H9 (cell line): ENCODE measurements around the gene C1D. TPM values are rescaled to one million over a fixed set of nuclear protein-coding genes. Genes with fewer than 3 reads are reported as not detected.

Source experiments
- DNase-seq: peaks from one replicate; pipeline ENCODE4 v3.0.0-alpha.2; 2017
- H2AFZ ChIP-seq: one replicate; pipeline ENCODE4 v1.6.1; 2013; ENCODE audit warnings: mild to moderate bottlenecking, low read length, control low read depth, moderate library complexity
- H2AK5ac ChIP-seq: 2 replicates; pipeline ENCODE4 v1.6.1; 2013; ENCODE audit warnings: low read length, control low read depth, mixed read lengths; ENCODE audit not compliant: insufficient read length
- H2BK120ac ChIP-seq: one replicate; pipeline ENCODE4 v1.6.1; 2013; ENCODE audit warnings: low read depth, mild to moderate bottlenecking, low read length, control low read depth, inconsistent platforms; ENCODE audit not compliant: poor library complexity, severe bottlenecking
- H2BK12ac ChIP-seq: 2 replicates; pipeline ENCODE4 v1.6.1; 2013; ENCODE audit warnings: low read length, control low read depth, mixed read lengths, low read depth; ENCODE audit not compliant: insufficient read length
- H2BK15ac ChIP-seq: 2 replicates; pipeline ENCODE4 v1.6.1; 2013; ENCODE audit warnings: low read depth, low read length, control low read depth
- H2BK20ac ChIP-seq: one replicate; pipeline ENCODE4 v1.6.1; 2013; ENCODE audit warnings: low read depth, mild to moderate bottlenecking, low read length, control low read depth, inconsistent platforms; ENCODE audit not compliant: poor library complexity, severe bottlenecking
- H2BK5ac ChIP-seq: 2 replicates; pipeline ENCODE4 v1.6.1; 2013; ENCODE audit warnings: low read length, control low read depth, mixed read lengths; ENCODE audit not compliant: insufficient read length
- H3K14ac ChIP-seq: 2 replicates; pipeline ENCODE4 v1.6.1; 2013; ENCODE audit warnings: low read length, control low read depth; ENCODE audit not compliant: insufficient read depth
- H3K18ac ChIP-seq: 2 replicates; pipeline ENCODE4 v1.6.1; 2013; ENCODE audit warnings: low read depth, mild to moderate bottlenecking, mixed read lengths, low read length, control low read depth; ENCODE audit not compliant: insufficient read length
- H3K23ac ChIP-seq: 2 replicates; pipeline ENCODE4 v1.6.1; 2013; ENCODE audit warnings: low read length, control low read depth, mixed read lengths, low read depth; ENCODE audit not compliant: insufficient read length
- H3K23me2 ChIP-seq: 2 replicates; pipeline ENCODE4 v1.6.1; 2013; ENCODE audit warnings: low read depth, mild to moderate bottlenecking, mixed read lengths, low read length, control low read depth; ENCODE audit not compliant: insufficient read length, poor library complexity, severe bottlenecking
- H3K27ac ChIP-seq: 2 replicates; pipeline ENCODE4 v1.5.1; 2013; ENCODE audit warnings: low read length, control low read depth, mixed read lengths, low read depth; ENCODE audit not compliant: insufficient read length
- H3K27me3 ChIP-seq: 2 replicates; pipeline ENCODE4 v1.6.1; 2013; ENCODE audit warnings: low read length, control low read depth, inconsistent platforms; ENCODE audit not compliant: insufficient read depth
- H3K4ac ChIP-seq: 2 replicates; pipeline ENCODE4 v1.6.1; 2013; ENCODE audit warnings: low read depth, mild to moderate bottlenecking, control low read depth, inconsistent platforms, low read length, moderate library complexity
- H3K4me1 ChIP-seq: 2 replicates; pipeline ENCODE4 v1.6.1; 2013; ENCODE audit warnings: low read length, control low read depth, inconsistent platforms; ENCODE audit not compliant: insufficient read depth
- H3K4me2 ChIP-seq: 2 replicates; pipeline ENCODE4 v1.6.1; 2013; ENCODE audit warnings: low read length, control low read depth, mixed read lengths; ENCODE audit not compliant: insufficient read length, insufficient read depth
- H3K56ac ChIP-seq: 2 replicates; pipeline ENCODE4 v1.6.1; 2013; ENCODE audit warnings: low read depth, mild to moderate bottlenecking, mixed read lengths, low read length, control low read depth; ENCODE audit not compliant: insufficient read length
- H3K79me1 ChIP-seq: 2 replicates; pipeline ENCODE4 v1.6.1; 2013; ENCODE audit warnings: low read depth, mild to moderate bottlenecking, moderate library complexity, low read length, control low read depth, inconsistent platforms; ENCODE audit not compliant: insufficient read depth, poor library complexity, severe bottlenecking
- H3K79me2 ChIP-seq: 2 replicates; pipeline ENCODE4 v1.6.1; 2013; ENCODE audit warnings: low read length, control low read depth, inconsistent platforms; ENCODE audit not compliant: insufficient read depth
- H3K9ac ChIP-seq: 2 replicates; pipeline ENCODE4 v1.6.1; 2013; ENCODE audit warnings: low read length, control low read depth, mixed read lengths; ENCODE audit not compliant: insufficient read length; ENCODE audit errors: extremely low read depth
- H3K9me3 ChIP-seq: one replicate; pipeline ENCODE4 v1.6.1; 2013; ENCODE audit warnings: low read depth, low read length, inconsistent platforms; ENCODE audit not compliant: control insufficient read depth
- H3T11ph ChIP-seq: one replicate; pipeline ENCODE4 v1.6.1; 2013; ENCODE audit warnings: mild to moderate bottlenecking, low read length, control low read depth, inconsistent platforms
- H4K20me1 ChIP-seq: one replicate; pipeline ENCODE4 v1.6.1; 2013; ENCODE audit not compliant: control insufficient read depth, insufficient read length, insufficient read depth
- H4K5ac ChIP-seq: 2 replicates; pipeline ENCODE4 v1.6.1; 2013; ENCODE audit warnings: low read depth, mild to moderate bottlenecking, mixed read lengths, low read length, control low read depth; ENCODE audit not compliant: insufficient read length
- H4K8ac ChIP-seq: replicated peaks from 2 replicates; pipeline ENCODE4 v1.6.1; 2013; ENCODE audit warnings: low read length, control low read depth, mixed read lengths, low read depth; ENCODE audit not compliant: insufficient read length
- H4K91ac ChIP-seq: 2 replicates; pipeline ENCODE4 v1.6.1; 2013; ENCODE audit warnings: low read depth, mild to moderate bottlenecking, moderate library complexity, mixed read lengths, low read length, control low read depth; ENCODE audit not compliant: insufficient read length
- H3K27ac Mint-ChIP-seq, 3 experiments: 2 replicates in 2 of 3; 3 replicates in 1 of 3; pipeline ENCODE4 v1.8.0; 2020 to 2021; ENCODE audit warnings: mixed read lengths in 3 of 3, mild to moderate bottlenecking in 1 of 3, moderate library complexity in 1 of 3
- H3K27me3 Mint-ChIP-seq: 2 replicates; pipeline ENCODE4 v1.8.0; 2021; ENCODE audit warnings: low read depth, mild to moderate bottlenecking, moderate library complexity, mixed read lengths
- H3K36me3 Mint-ChIP-seq, 3 experiments: 2 replicates in 2 of 3; 3 replicates in 1 of 3; pipeline ENCODE4 v1.8.0; 2020 to 2021; ENCODE audit warnings: low read depth in 3 of 3, mixed read lengths in 3 of 3; ENCODE audit not compliant: insufficient read depth in 1 of 3
- H3K4me1 Mint-ChIP-seq, 2 experiments: 2 replicates each; pipeline ENCODE4 v1.8.0; 2020; ENCODE audit warnings: mixed read lengths in 2 of 2
- H3K4me3 Mint-ChIP-seq, 2 experiments: 2 replicates in 1 of 2; 3 replicates in 1 of 2; pipeline ENCODE4 v1.8.0; 2020 to 2021; ENCODE audit warnings: mild to moderate bottlenecking in 2 of 2, mixed read lengths in 2 of 2, moderate library complexity in 1 of 2
- H3K9me3 Mint-ChIP-seq, 2 experiments: 2 replicates in 1 of 2; 3 replicates in 1 of 2; pipeline ENCODE4 v1.8.0; 2020; ENCODE audit warnings: mild to moderate bottlenecking in 2 of 2, mixed read lengths in 2 of 2, moderate library complexity in 1 of 2
- CTCF ChIP-seq: fragments of 200-600 bp; sonication (generic); conservative IDR thresholded peaks from 3 replicates; pipeline ENCODE4 v1.8.0; 2021; ENCODE audit warnings: antibody characterized with exemption, mild to moderate bottlenecking
- WGBS: extraction: QIAGEN DNeasy Blood & Tissue Kit; methylation state at CpG from one replicate; pipeline ENCODE4 v1.1.7; 2013; ENCODE audit warnings: missing lambda C conversion rate, low lambda C conversion rate, mixed read lengths; ENCODE audit not compliant: insufficient read length; ENCODE audit errors: extremely low coverage; 5-methylcytosine and 5-hydroxymethylcytosine counted together
- total RNA-seq: library from RNA; stranded (reverse); gene quantifications from 2 replicates; pipeline ENCODE4 v1.2.1, GENCODE V29; 2021

The C1D gene
- total RNA-seq, 1 experiment from 2014 or later, result 19.7 TPM

DNA sequence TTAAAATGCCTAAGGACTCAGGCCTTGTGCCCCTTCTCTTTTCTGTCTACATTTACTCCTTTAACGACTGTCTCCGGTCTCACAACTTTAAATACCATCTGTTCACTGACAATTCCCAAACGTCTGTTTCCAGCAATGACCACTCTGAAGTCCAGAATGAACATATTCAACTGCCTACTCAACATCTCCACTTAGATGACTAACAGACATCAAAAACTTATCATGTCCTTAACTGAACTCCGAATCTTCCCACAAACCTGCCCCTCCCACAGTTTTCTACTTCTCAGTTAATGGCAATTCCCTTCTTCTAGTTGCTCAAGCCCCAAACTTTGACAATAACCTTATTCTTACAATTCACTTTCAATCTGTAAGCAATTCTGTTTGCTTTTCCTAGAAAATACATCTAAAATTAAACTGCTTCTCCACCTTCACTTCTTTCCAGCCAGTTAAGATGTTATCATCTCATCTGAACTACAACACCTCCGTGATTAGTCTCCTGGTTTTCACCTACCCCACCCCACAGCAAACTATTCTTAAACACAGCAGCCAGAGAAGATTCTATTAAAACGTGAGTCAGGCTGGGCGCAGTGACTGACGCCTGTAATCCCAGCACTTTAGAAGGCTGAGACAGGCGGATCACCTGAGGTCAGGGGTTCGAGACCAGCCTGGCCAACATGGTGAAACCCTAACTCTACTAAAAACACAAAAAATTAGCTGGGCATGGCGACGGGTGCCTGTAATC is 2.8 kb downstream of the C1D start:
- H3K9me3 ChIP-seq, result no peaks in the 10 kb centered on the region
- no peak overlapping the region for H3K18ac ChIP-seq
- peaks cover 9 to 20% of the 10 kb centered on the region in 2 experiments for H3K4me1 Mint-ChIP-seq
- H3K27me3 ChIP-seq, result no peaks in the 10 kb centered on the region
- H2BK120ac ChIP-seq, result no peak overlapping the region
- H3K27ac ChIP-seq, result no peak overlapping the region
- no peak for DNase-seq
- H2AK5ac ChIP-seq, result no peak overlapping the region
- H3K56ac ChIP-seq, result no peak overlapping the region
- no peak overlapping the region for H2BK20ac ChIP-seq
- no peak overlapping the region for H3K27ac Mint-ChIP-seq
- H3K23me2 ChIP-seq, result no peaks in the 10 kb centered on the region
- no peak overlapping the region for H2BK12ac ChIP-seq
- no peak overlapping the region for H3K4me3 Mint-ChIP-seq
- no peak overlapping the region for H3K4ac ChIP-seq
- H4K8ac ChIP-seq, result no peak overlapping the region
- H4K20me1 ChIP-seq, result no peaks in the 10 kb centered on the region
- H3K79me1 ChIP-seq, result peaks cover 4% of the 10 kb centered on the region
- no peak overlapping the region for H3K23ac ChIP-seq
- H2BK5ac ChIP-seq, result no peak overlapping the region
- TF ChIP-seq CTCF, result no peak
- H3K9ac ChIP-seq, result no peak overlapping the region
- no peak overlapping the region for H3K14ac ChIP-seq
- H3K4me1 ChIP-seq, result peaks cover 2% of the 10 kb centered on the region; the same call in 1 of the 2 replicates
- H3K36me3 Mint-ChIP-seq, result peaks cover 0 to 2% (median 0%) of the 10 kb centered on the region in 3 experiments; a peak in 1 of 7 replicates
- no peak overlapping the region for H3K4me2 ChIP-seq
- H3K79me2 ChIP-seq, result peaks cover 15% of the 10 kb centered on the region; the same call in 1 of the 2 replicates
- no CpG with 5 or more reads among the region's 12 CpGs for WGBS
- H3K27me3 Mint-ChIP-seq, result peaks cover 1% of the 10 kb centered on the region; the same call in 1 of the 2 replicates
- H3T11ph ChIP-seq, result no peak overlapping the region
- no peak overlapping the region for H4K5ac ChIP-seq
- no peak overlapping the region for H4K91ac ChIP-seq
- H2BK15ac ChIP-seq, result no peak overlapping the region
- peaks cover 3 to 4% of the 10 kb centered on the region in 2 experiments; a peak in 2 of 5 replicates for H3K9me3 Mint-ChIP-seq
- H2AFZ ChIP-seq, result no peak overlapping the region
